HepG2 (cell line): Measurements from ENCODE around the gene RERE. TPM values are rescaled to one million over a fixed set of nuclear protein-coding genes. Genes with fewer than 3 reads are reported as not detected.

ENCODE experiments used
- ATAC-seq: fragments of 200-7000 bp; cut with Tn5 transposase; 3 replicates; pipeline ENCODE4 v1.9.1; 2020; ENCODE audit warnings: mild to moderate bottlenecking, moderate library complexity
- BruUV-seq: library from RNA; stranded (reverse); fragments of 400-500 nt; replicated peaks from 2 replicates; lab custom pipeline; 2021; lab: Mats Ljungman, UMichigan
- CTCF ChIA-PET: fragments of 300-600 bp; formaldehyde crosslinking; extraction: SDS; loops from one replicate; lab custom pipeline; 2021; ENCODE audit warnings: low total read pairs, inconsistent platforms, low intra/inter-chr PET ratio; lab: Yijun Ruan, JAX
- POLR2A ChIA-PET: fragments of 350-600 bp; sonication (Branson Sonifier 250); formaldehyde crosslinking; loops from one replicate; lab custom pipeline; 2020; ENCODE audit warnings: antibody characterized with exemption, inconsistent platforms; lab: Yijun Ruan, JAX
- DNase-seq: peaks from one replicate; pipeline ENCODE4 v3.0.0-alpha.2; 2015; ENCODE audit warnings: low spot score
- FAIRE-seq: peaks from 3 replicates; lab custom pipeline; 2011; peaks lifted over from hg19 to GRCh38; lab: Jason Lieb, UNC
- H2AFZ ChIP-seq: one replicate; pipeline ENCODE4 v1.6.1; 2011; ENCODE audit warnings: low read length, inconsistent platforms
- H3K27ac ChIP-seq: fragments of 300-600 bp; 3 replicates; pipeline ENCODE4 v1.8.0; 2011; ENCODE audit warnings: mixed run types, mild to moderate bottlenecking, mixed read lengths, low read length, inconsistent platforms; ENCODE audit not compliant: insufficient read depth; ENCODE audit errors: extremely low read length
- H3K27me3 ChIP-seq, 2 experiments: fragments of 200-600 bp in 1 of 2; 2 replicates in 1 of 2; 3 replicates in 1 of 2; pipeline versions ENCODE4 v1.6.0 to v1.8.0; 2011; ENCODE audit warnings: low read length in 2 of 2, mild to moderate bottlenecking in 2 of 2, moderate library complexity in 2 of 2, inconsistent platforms in 1 of 2; ENCODE audit not compliant: insufficient read depth in 2 of 2, control insufficient read depth in 1 of 2
- H3K36me3 ChIP-seq, 2 experiments: fragments of 200-600 bp in 1 of 2; replicated peaks in 1 of 2; 2 replicates in 1 of 2; 3 replicates in 1 of 2; pipeline versions ENCODE4 v1.5.1 to v1.8.0; 2011; ENCODE audit warnings: low read length in 2 of 2, inconsistent platforms in 1 of 2; ENCODE audit not compliant: insufficient read depth in 2 of 2, control insufficient read depth in 1 of 2
- H3K4me1 ChIP-seq: 2 replicates; pipeline ENCODE4 v1.5.1; 2012; ENCODE audit warnings: low read length, inconsistent platforms; ENCODE audit not compliant: insufficient read depth
- H3K4me2 ChIP-seq: 2 replicates; pipeline ENCODE4 v1.6.0; 2011; ENCODE audit warnings: low read depth, low read length, inconsistent platforms
- H3K4me3 ChIP-seq, 3 experiments: fragments of 200-600 bp in 1 of 3; sonication (generic), shearing (Covaris generic) in 1 of 3; replicated peaks in 1 of 3; 2 replicates each; pipeline ENCODE4 v1.5.1; 2011 to 2016; ENCODE audit warnings: low read length in 3 of 3, inconsistent platforms in 2 of 3, low read depth in 2 of 3, mild to moderate bottlenecking in 2 of 3, control low read depth in 1 of 3, mixed read lengths in 1 of 3; ENCODE audit not compliant: insufficient read depth in 1 of 3
- H3K79me2 ChIP-seq: one replicate; pipeline ENCODE4 v1.6.1; 2011; ENCODE audit warnings: low read length, inconsistent platforms; ENCODE audit not compliant: insufficient read depth
- H3K9ac ChIP-seq: 2 replicates; pipeline ENCODE4 v1.6.0; 2011; ENCODE audit warnings: mild to moderate bottlenecking, low read depth, low read length, inconsistent platforms; ENCODE audit not compliant: insufficient read depth
- H3K9me3 ChIP-seq: 2 replicates; pipeline ENCODE4 v1.5.1; 2012; ENCODE audit warnings: mild to moderate bottlenecking, low read length
- H4K20me1 ChIP-seq: 2 replicates; pipeline ENCODE4 v1.6.0; 2011; ENCODE audit warnings: inconsistent platforms, mild to moderate bottlenecking, low read length, moderate library complexity; ENCODE audit not compliant: insufficient read depth
- ARID3A ChIP-seq: IDR thresholded peaks from 2 replicates; pipeline ENCODE4 v1.6.1; 2012; ENCODE audit warnings: low read depth, low read length, improper control_type of control experiment
- GPN1 ChIP-seq: sonication (generic); formaldehyde crosslinking; IDR thresholded peaks from 2 replicates; pipeline ENCODE4 v1.5.1; 2020; ENCODE audit warnings: missing genetic modification reagents, borderline replicate concordance
- MAFK ChIP-seq, 2 experiments: IDR thresholded peaks in 1 of 2; conservative IDR thresholded peaks in 1 of 2; 2 replicates each; pipeline ENCODE4 v1.6.1; 2011; ENCODE audit warnings: improper control_type of control experiment in 2 of 2, low read length in 2 of 2
- NFIB ChIP-seq: sonication (generic); formaldehyde crosslinking; IDR thresholded peaks from 2 replicates; pipeline ENCODE4 v1.9.0; 2021; ENCODE audit warnings: missing genetic modification reagents, mild to moderate bottlenecking, borderline replicate concordance
- ZBTB10 ChIP-seq: sonication (generic); formaldehyde crosslinking; IDR thresholded peaks from 2 replicates; pipeline ENCODE4 v1.4.0; 2020; ENCODE audit warnings: missing genetic modification reagents, borderline replicate concordance
- ZBTB39 ChIP-seq: sonication (generic); formaldehyde crosslinking; IDR thresholded peaks from 2 replicates; pipeline ENCODE4 v1.5.0; 2020; ENCODE audit warnings: missing genetic modification reagents
- ZNF570 ChIP-seq: sonication (generic); formaldehyde crosslinking; IDR thresholded peaks from 2 replicates; pipeline ENCODE4 v1.4.0; 2020; ENCODE audit warnings: mild to moderate bottlenecking, missing genetic modification reagents, borderline replicate concordance
- ZNF615 ChIP-seq: sonication (generic); formaldehyde crosslinking; IDR thresholded peaks from 2 replicates; pipeline ENCODE4 v1.5.0; 2020; ENCODE audit warnings: mild to moderate bottlenecking, missing genetic modification reagents, borderline replicate concordance
- ZNF724P ChIP-seq: sonication (generic); formaldehyde crosslinking; IDR thresholded peaks from 2 replicates; pipeline ENCODE4 v1.8.0; 2022; ENCODE audit warnings: missing genetic modification reagents, borderline replicate concordance
- ZNF772 ChIP-seq: sonication (generic); formaldehyde crosslinking; IDR thresholded peaks from 2 replicates; pipeline ENCODE4 v1.5.0; 2020; ENCODE audit warnings: mild to moderate bottlenecking, missing genetic modification reagents
- WGBS: methylation state at CpG from one replicate; pipeline ENCODE4 v1.1.6; 2017; ENCODE audit warnings: low lambda C conversion rate; 5-methylcytosine and 5-hydroxymethylcytosine counted together
- in situ Hi-C: cut with HindIII; loops from 2 replicates; pipeline ENCODE4 v1.10.0; 2017; ENCODE audit warnings: low pct_unique_long_range_greater_than_20kb; ENCODE audit not compliant: extremely low pct_ligation_motif_present
- intact Hi-C: fragments of 100-400 bp; cut with micrococcal nuclease; formaldehyde crosslinking; loops from one replicate; pipeline ENCODE4 v1.10.0; 2022; ENCODE audit not compliant: unreplicated experiment
- polyA plus RNA-seq, 8 experiments: library from polyadenylated mRNA; depleted of rRNA in 3 of 8; stranded (reverse) in 7 of 8; unstranded in 1 of 8; fragments of >200 nt; fragmentation: Illumina TruSeq in 4 of 8; extraction: Trizol in 4 of 8; gene quantifications; 2 replicates each; pipeline versions ENCODE4 v1.2.1 to v1.2.3, GENCODE V29; 2011 to 2016; ENCODE audit warnings: low read depth in 4 of 8, missing spikeins in 1 of 8, mixed read lengths in 1 of 8; ENCODE audit not compliant: insufficient read depth in 1 of 8
- total RNA-seq, 5 experiments: library from RNA; depleted of rRNA; stranded (reverse); fragments of >200 nt; fragmentation: Illumina TruSeq; extraction: Trizol; gene quantifications; 2 replicates each; pipeline ENCODE4 v1.2.3, GENCODE V29; 2016; ENCODE audit warnings: low read depth in 1 of 5

Gene RERE
- total and polyA plus RNA-seq, 2 of the 13 experiments (the other 11 are each of a cell fraction or from before 2014, with no cell fraction given) = 18.3 to 21.9 TPM

- H3K9me3 ChIP-seq = no peaks in the 10 kb centered on the region
- POLR2A ChIA-PET = no interaction called here
- TF ChIP-seq ZNF570 (CRISPR knock-in tag) = no peak
- TF ChIP-seq ZBTB39 (CRISPR knock-in tag) = no peak
- TF ChIP-seq MAFK (conservative IDR thresholded peaks at IDR 0.05 in 1 of 2, IDR thresholded peaks at IDR 0.05 in 1 of 2; ENCODE audit: low read length in 2 of 2) = peak; percentile 22 to 30; a peak in 2 of 4 replicates
- 99% methylated on average over 6 of the region's 6 CpGs for WGBS
- H3K79me2 ChIP-seq = peaks cover 80% of the 10 kb centered on the region
- no peak overlapping the region for H3K4me2 ChIP-seq
- CTCF ChIA-PET = no interaction called here
- DNase-seq = no peak
- FAIRE-seq = no peak
- no peaks in the 10 kb centered on the region for H3K36me3 ChIP-seq
- H3K27ac ChIP-seq = peak overlapping the region; percentile 64
- H2AFZ ChIP-seq = no peak overlapping the region
- intact Hi-C loops = no loop called here
- no peaks in the 10 kb centered on the region for H3K27me3 ChIP-seq
- 0 out of 2 replicates have a peak, but pooled peaks cover 5% of the 10 kb centered on the region for H4K20me1 ChIP-seq
- in situ Hi-C loops = no loop called here
- ATAC-seq = no peak
- BruUV-seq = no TSS peak
- H3K4me1 ChIP-seq = peaks cover 60% of the 10 kb centered on the region
- no peak overlapping the region for H3K9ac ChIP-seq
- H3K4me3 ChIP-seq = no peak overlapping the region
Observed at GRCh38 chr1:8752921-8753713, 64.3 kb downstream of the RERE start.

GRCh38 chr1:8752411-8752810 lies 65.0 kb downstream of the RERE start:
- Histone ChIP-seq H3K4me2 (no peak overlapping the region), H3K27me3 (no peaks in the 10 kb centered on the region), H3K4me3 (no peak overlapping the region), H3K36me3 (no peaks in the 10 kb centered on the region), H3K9ac (no peak overlapping the region), H3K4me1 (peaks cover 60% of the 10 kb centered on the region), H4K20me1 (0 out of 2 replicates have a peak, but pooled peaks cover 5% of the 10 kb centered on the region), H3K79me2 (peaks cover 77% of the 10 kb centered on the region), H3K9me3 (no peaks in the 10 kb centered on the region), H2AFZ (no peak overlapping the region), H3K27ac (no peak overlapping the region)
- CTCF ChIA-PET = no interaction called here
- 98% methylated on average over 2 of the region's 2 CpGs for WGBS
- ATAC-seq (no peak), DNase-seq (no peak), FAIRE-seq (no peak)
- intact Hi-C loops (no loop called here), in situ Hi-C loops (no loop called here)
- POLR2A ChIA-PET = no interaction called here
- BruUV-seq = no TSS peak
- TF ChIP-seq ARID3A (no peak), ZNF724P (CRISPR knock-in tag) (no peak), GPN1 (CRISPR knock-in tag) (no peak), ZNF615 (CRISPR knock-in tag) (no peak), NFIB (CRISPR knock-in tag) (no peak), ZNF772 (CRISPR knock-in tag) (no peak), ZBTB10 (CRISPR knock-in tag) (no peak)
